ENCODE data around the gene TUBGCP2.

TUBGCP2 gene

DNA sequence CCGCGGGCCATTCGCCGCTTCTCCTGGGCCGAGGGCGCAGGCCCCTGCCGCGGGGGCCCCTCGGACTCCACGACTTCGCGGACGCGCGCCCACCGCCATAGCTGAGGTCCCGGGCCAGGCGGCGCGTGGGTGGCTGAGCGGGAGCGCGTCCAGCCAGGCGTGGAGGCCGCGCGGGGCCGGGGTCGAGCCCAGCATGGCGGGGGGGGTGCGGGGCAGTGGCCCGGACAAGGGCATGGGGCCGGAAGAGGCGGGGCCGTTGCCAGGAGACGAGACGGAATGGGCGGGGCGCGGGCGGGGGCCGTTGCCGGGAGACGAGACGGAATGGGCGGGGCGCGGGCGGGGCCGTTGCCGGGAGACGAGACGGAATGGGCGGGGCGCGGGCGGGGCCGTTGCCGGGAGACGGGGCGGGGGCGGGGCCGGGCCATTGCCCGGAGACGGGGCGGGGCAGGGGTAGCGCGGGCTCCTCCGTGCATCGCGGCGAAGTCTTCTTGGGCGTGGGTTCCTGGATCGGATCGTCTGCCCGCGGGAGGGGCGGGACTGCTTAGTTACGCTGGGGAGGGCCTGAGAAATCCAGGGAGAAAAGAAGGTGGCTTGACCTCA is 46.8 kb downstream of the TUBGCP2 start:
- DNase-seq: peak; percentile 88

DNA sequence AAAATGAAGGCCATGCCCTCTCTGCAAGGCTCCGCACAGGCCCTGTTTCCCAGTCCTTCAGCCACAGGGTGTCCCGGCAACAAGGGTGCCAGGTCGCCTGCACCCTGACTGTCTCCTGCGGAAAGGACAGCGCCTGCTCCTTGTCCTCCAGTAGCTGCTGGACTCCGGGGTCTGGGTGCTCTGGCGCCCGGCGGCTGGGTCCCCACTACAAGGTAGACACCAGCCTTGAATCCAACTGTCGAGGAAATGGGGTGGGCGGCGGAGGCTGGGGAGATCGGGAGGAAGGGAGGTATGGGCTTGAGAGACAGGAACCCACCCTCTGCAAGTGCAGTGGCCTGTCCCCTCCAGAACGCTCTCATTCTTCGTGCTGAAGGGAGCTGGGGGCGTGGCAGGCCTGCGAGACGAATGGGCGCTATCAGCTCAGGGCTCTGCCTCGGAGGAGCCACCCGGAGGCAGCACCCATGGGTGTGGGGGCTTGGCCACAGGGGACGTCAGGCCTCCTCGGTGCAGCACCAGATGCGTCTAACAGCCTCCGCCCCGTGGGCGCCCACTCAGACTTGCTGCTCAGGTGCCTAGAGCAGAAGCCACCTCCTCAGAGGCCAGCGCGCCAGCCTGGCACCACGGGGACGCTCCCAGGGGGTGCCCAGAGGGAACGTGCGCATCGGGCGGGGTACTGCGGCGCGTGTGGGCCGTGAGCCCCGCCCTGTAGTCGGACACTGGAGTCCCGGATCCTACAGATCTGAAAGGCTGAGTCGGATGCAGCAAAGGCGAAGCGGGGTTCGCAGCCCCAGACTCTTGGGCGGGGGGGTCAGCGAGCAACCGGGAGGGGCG is 47.6 kb downstream of the TUBGCP2 start:
- DNase-seq: peak; percentile 59

DNA sequence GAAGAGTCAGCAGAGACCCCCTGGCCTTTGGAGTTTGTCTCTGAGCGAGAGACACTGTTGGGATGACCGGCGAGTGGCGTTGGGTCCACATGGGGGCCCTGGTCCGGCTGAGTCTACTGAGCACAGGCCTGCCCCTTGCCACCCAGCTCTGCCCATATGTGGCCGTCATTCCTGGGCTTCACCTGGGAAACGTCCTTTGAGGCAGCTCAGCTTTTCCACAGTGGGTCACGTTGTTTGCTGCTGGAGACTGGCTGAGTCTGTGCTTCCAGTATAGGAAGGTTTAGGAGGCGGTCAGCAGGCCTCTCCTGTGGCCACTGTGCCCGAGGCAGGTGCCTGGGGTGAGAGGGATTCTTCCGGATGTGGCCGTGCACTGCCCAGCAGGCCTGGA is 49.1 kb downstream of the TUBGCP2 start:
- no peak for DNase-seq

DNA sequence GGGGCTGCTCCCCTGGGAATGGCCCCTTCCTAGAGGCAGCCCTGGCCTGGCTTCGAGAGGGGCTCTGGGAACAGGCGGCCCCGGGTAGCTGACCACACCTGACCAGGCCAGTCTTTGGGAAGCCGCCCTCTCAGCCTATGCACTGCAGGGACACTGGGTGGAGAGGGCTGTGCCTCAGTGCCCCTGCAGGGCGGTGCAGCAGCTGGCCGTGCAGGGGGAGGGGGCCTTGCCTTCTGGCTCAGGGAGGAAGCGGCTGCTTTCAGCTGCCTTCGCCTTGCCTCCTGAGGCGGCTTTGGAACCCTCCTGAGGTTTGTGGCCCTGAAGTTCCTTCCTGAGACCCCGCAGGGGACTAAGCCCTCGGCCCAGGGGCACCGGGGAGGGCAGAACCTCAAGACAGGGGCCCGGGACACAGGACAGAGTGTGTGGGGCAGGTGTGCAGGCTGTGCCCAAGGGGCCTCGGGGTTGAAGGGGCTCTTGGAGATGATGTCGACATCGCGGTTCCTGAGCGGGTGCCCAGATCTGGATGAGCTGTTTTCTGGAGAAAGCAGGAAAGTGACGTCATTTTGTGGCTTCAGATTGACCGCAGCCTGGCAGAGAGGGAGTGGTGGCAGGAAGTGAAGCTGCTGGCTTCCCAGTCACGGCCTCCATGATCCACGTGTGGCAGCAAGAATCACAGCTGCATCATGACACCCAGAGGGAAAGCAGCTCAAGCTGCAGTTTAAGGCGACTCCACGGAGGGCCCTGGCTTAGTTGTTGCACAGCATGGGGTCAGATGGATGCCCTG is 49.7 kb downstream of the TUBGCP2 start:
- peak; percentile 96 for DNase-seq

DNA sequence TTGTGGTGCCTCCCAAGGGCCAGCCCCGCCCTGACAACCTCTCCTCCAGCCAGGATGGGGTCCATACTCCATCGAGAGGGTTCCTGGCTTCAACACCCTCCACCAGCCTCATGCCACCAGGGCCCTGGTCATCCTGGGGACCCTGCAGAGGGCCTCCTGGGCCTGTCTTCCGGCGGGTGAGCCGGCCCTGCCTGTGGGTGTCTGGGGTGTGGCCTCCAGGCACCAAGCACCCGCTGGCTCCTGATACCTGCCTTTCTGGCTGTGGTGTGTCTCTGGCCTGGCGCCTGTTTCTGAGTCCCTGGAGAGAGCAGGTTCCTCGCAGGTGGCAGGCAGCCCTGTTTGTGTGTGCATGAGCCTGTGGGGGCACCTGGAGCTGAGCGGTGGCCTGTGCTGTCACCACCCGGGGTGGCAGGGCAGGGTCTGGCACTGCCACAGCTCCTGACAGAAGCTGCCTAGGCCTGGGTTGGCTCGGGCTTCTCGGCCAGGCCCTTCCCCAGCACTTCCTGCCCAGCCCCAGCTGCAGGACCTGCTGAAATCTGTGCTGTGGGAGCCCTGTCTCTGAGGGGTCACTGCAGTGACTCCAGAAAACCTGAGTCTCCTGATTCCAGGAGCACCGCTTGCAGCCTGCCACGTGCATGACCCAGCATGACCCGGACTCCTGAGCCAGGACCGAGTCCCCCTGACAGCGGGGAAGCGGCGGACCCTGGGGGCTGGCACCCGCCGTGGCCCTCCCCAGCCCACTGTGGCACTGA is 50.4 kb downstream of the TUBGCP2 start:
- DNase-seq: peak; percentile 54

DNA sequence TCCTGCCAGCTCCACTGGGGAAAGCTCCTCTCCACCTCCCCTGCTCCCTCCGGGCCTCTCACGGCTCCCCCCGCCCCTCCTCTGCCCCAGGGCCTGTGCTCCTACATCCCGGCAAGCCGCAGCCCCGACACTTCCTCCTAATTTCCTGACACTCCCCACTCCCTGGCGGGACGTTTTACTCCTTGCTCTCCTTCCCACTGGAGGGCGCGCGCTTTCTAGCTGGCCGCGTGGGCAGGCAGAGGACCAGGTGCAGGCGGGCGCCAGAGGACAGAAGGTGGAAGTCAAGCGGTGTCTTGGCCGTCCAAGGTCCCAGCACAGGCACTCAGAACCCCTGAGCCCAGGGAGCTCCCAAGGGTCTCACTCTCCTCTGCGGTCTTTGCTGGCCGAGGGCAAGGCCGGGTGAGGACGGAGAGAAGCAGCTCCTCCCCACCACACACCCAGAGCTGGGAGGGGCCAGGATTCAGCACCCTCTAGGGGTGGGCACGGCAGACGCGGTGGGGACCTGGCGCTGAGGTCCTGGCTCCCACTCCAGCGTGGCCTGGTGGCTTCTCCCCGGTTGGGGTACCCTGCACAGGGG is 51.1 kb downstream of the TUBGCP2 start:
- peak; percentile 18 for DNase-seq

DNA sequence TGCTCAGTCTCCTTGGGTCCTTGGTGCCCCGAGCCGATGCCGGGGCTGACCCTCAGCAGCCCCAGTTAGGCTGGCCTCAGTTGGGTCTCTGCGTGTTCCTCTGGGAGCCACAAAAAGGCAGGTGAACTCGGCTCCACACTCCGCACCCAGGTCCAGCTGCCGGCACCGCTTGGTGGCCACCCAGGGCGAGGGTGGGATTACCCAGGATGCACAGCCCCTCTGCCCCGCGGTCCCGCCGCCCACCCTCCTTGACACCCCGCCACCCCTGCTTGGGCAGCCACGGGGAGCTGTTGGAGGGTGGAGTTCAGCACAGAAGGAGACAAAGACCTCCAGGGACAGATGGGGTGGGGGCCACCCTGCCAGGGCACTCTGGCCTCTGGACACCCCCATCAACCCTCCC is 53.3 kb downstream of the TUBGCP2 start:
- no peak for DNase-seq

DNA sequence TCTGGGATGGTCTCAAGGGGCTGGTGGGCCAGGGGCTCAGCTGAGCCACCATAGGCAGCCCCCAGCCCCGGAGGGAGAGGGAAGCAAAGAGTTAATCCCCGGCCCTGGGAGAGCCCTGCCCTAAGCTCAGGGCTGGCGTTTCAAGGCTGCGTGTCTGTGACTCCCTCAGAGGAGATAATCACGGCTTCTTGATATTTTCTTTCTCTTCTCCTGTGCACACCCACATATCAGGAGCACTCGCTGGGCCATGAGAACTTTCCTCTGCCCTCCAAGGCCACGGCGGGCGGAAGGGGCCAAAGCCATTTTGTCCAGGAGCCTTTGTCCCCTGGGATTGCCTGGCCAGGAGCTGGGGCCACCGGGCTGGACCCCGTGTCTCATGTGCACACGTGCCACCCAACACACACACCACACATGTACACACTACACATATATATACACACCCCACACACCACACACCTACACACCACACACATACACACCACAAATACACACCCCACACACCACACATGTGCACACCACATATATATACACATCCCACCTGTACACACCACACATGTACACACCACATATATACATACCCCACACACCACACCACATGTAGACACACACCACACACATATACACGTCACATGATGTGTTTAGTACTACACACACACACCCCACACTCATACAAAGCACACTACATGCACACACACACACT is 54.1 kb downstream of the TUBGCP2 start:
- DNase-seq: no peak

DNA sequence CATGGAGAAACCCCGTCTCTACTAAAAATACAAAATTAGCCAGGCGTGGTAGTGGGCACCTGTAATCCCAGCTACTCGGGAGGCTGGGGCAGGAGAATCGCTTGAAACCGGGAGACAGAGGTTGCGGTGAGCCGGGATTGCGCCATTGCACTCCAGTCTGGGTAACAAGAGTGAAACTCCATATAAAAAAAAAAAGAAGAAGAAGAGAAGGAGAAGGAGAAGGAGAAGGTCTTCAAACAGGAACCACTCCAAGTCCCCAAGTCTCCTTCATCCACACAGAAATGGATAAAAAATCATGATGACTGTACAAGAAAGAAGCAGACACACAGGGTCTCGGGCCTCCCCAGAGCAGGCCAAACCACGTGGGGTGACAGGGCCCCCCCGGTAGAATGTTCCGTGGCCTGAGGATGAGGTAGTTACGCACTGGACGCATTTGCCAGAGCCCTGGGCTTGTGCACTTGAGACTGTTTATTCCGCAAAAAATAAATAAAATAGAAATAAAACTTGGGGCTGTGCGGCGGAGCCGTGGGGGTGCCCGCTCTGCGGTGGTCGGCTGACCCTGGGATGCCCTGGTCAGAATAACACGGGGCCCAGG is 55.2 kb downstream of the TUBGCP2 start:
- no peak for DNase-seq

DNA sequence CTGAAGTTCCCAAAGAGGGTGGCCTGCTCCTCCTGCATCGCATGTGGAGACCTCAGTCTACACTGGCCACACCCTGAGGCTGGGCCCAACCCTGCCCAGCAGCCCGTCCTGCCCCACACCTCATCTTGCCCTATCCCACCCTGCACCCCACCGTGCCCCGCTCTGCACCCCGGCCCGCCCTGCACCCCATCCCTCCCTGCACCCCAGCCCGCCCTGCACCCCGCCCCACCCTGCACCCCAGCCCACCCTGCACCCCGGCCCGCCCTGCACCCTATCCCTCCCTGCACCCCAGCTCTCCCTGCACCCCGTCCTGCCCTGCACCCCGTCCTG is 56.5 kb downstream of the TUBGCP2 start:
- no peak for DNase-seq

DNA sequence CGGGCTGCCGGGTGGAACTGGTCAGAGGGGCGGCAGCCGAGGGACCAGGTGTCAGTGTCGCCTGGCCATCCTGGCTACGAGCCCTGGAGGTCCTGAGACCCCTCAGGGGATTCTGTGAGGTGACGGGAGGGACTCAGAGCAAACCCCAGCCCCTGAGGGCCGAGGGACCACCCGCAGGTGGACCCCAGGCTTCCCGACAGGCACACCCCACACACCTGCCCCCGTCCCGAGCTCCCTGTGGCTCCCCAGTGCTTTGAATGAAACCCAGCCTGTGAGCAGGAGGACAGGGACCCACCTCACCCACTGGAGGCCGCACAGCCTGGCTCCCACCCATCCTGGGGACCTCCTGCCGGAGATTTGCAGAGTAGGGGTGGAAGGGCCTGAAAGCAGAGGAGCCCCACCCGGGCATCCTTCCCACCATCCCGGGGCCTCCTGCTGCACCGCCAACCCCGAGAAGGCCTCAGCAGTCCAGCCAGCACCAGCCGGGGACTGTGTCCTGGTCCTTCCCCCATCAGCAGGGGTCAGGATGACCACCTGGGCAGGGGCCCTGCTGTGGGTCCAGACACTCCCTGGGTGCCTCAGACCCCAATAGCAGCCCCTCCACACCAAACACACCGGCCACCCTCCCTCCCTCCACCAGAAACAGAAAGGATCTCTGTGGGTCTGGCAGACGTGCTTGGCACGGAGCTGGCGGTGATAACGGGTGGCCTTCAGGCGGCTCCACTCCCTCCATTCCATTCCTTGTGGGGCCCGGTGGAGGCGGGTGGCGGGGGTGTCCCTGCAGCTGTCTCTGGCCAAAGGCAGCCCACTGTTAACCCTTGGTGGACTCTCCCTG is 57.1 kb downstream of the TUBGCP2 start:
- DNase-seq: no peak

DNA sequence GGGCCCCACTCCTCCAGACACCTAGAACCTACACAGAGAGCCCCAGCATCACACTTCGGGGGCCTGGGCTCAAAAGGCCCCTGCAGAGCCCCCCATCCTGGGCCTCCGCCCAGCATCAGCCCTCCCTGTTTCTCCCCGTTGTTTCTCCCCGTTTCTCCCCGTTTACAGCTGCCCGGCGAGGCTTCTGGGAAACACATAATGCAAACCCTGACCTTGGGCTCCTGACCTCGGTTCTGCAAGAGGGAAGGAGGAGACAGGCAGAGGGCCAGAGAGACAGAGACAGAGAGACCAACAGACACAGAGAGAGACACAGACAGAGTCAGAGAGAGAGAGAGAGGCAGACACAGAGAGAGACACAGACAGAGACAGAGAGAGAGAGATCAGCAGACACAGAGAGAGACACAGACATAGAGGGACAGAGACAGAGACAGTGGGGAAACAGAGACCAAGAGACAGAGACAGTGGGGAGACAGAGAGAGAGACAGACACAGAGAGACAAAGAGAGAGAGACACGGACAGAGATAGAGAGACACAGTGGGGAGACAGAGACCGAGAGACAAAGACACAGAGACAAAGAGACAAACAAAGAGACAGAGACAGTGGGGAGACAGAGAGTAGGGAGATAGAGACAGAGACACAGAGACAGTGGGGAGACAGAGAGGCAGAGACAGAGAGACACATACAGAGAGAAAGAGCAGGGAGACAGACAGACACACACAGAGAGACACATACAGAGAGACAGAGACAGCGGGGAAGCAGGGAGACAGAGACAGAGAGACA is 58.5 kb downstream of the TUBGCP2 start:
- no peak for DNase-seq

DNA sequence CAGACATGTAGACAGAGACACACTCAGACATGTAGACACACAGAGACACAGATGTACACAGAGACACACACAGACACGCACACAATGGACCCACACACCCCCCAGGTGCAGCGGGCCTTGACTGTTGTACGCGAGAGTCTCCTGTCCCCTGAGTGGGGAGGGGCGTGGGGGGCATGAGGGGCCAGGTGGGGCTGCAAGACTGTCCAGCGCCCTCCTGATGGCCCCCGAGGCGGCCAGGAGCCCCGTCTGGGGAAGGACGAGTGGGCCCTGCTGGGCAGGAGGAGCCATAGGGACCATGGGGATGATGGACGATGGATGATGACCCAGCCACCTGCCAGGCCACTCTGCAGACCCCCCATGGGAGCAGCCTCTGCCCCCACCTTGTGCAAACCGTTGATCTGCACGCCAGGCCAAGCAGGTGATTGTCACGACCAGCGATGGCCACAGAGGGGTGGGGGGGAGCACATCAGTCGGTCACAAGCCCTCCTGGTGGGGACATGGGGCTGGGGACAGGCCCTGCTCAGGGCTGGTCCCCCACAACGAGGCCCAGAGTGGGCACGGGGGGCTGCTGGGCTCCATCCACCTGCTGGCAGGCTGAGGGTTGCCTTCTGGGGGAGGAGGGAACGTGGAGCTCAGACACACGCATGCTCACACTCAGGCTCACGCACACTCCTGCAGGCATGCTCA is 59.4 kb downstream of the TUBGCP2 start:
- DNase-seq: no peak

DNA sequence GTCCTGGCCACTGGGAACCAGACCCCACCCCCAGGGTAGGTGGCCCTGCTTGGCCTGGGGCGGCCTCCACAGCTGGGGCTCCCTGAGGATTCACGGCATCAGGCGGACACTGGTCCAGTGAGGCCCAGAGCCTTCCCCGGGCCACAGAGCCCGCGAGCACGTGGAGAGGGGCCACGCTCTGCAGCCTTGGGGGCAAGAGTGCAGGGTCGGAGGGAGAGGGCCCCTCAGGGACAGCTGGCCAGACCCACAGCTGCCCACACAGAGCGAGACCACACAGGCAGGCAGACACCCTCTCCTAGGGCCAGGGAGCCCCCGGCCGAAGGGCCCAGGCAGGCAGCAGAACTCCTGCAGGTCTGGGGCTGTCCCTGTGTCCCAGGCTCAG is 60.3 kb downstream of the TUBGCP2 start:
- no peak for DNase-seq

DNA sequence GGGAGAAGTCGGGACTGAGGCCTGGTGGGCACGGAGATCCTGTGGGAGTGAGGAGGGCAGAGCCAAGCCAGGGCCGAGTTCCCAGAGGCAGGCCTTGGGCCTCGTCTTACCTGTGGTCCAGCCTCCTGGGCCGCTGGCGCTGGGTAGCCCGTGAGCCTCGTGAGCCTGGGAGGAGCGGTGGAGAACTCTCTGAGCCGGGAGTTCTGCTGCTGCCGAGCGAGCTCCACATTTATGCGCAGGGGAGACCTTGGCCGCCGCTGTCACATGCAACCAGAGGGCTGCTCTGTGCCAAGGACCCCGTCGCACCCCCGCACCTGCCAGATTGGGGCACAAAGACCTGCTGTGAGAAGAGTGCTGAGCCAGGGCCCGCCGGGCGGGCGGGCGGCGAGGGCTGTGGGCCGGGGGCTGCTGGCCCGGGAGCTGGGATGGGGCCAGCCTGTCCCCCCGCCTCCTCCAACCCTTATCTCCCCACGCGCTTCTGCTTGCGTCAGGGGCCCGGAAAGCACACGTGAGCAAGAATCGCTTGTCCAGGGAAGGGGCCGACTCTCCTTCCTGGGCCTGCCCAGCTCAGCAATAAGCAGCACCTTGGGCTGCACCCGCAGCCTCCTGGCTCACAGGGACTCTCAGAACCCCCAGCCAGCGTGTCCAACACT is 60.9 kb downstream of the TUBGCP2 start:
- no peak for DNase-seq

DNA sequence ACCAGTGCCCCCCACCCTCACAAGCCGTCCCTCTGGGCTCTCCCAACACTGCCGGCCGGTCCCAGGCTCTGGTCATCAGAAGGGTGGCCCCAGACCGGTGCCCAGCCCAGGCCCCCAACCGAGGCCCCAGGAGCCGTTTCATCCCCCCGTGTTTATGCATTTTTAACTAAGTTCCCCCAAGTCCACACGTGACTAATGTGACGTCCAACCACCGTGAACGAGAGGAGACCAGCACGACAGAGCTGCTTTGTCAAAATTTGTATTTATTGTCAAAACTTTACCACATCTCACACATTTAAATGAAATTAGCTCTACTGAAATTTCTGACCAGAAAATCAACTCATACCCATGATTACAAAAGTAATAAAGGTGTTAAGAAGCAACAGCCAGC is 62.4 kb downstream of the TUBGCP2 start:
- DNase-seq: no peak

DNA sequence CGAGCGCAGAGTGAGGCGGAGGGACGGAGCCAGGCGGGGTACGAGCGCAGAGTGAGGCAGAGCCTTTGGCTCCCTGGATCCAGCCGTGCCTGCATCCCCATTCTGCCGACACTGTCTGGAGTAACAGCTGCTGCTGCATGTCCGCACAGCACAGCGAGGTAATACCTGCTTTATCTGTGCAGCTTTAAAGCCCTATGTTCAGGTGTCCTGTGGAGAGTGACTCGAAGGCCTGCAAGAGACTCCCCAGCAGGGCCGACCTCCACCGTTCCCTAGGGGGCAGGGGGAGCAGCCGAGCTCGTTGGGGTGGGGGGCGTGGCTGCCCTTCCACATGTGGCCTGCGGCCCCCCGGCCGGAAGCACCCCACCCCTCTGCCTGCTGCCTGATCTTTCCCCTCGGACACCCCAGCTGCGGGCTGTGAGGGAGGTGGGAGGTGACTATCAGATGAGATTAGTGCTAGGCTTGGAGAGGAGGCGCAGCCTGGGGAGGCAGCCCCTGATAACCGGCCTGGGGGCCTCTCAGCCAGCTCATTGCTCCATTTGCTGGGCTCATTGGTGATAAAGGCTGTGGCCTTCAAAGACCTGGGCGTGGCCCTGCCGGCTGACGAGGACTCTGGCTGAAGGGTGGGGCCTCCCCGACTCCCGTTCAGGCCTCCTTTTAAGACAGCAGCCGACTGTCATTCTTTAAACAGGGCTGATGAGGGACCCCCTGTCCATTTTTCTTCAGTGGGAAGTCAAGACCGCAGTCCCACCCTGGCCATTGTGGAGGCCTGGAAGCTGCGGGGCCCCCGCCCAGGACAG is 63.0 kb downstream of the TUBGCP2 start:
- DNase-seq: no peak

DNA sequence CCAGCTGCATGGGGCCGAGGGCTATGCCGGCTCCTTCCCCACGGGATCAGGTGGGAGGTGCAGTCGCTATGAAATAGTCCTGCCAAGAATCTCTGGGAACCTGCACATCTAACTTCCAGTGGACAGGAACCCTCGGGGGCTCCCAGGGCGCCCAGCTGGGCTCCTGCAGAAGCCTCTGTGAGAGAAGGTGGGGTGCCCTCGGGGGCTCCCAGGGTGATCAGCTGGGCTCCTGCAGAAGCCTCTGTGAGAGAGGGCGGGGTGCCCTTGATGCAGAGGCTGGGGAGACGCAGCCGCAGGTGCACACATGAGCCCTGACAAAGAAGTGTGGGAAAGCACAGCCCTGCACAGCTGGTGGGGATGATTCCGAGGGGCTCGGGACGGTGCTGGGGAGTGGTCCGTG is 65.1 kb downstream of the TUBGCP2 start:
- DNase-seq: no peak

Measured in activated CD4-positive, alpha-beta T cell treated with anti-CD3 and anti-CD28 coated beads, Interleukin-2, amount 50 U/mL, for 16 hours (primary cell).